ELR (cell line): ENCODE data around the gene RPS27A.
A peak's percentile ranks its signal among the peaks of the same experiment; 100 is the strongest.
"Not testable (repeated sequence)": the region's sequence is repeated elsewhere in the genome, so short reads cannot be mapped to it uniquely, and the experiment has no call there.

Experiments
- DNase-seq: peaks from one replicate; pipeline ENCODE4 v3.0.0-alpha.2; 2015; ENCODE audit warnings: low read depth

RPS27A gene

GRCh38 chr2:55239656-55240222 is 7.3 kb downstream of the RPS27A start:
- no peak for DNase-seq

DNA sequence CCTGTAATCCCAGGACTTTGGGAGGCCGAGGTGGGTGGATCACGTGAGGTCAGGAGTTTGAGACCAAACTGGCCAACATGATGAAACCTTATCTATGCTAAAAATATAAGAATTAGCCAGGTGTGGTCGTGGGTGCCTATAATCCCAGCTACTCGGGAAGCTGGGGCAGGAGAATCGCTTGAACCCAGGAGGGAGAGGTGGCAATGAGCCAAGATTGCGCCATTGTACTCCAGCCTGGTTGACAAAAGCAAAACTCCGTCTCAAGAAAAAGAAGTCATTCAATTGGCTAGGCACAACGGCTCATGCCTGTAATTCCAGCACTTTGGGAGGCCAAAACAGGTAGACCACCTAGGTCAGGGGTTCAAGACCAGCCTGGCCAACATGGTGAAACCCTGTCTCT is 9.1 kb downstream of the RPS27A start:
- DNase-seq, result not testable (repeated sequence)

DNA sequence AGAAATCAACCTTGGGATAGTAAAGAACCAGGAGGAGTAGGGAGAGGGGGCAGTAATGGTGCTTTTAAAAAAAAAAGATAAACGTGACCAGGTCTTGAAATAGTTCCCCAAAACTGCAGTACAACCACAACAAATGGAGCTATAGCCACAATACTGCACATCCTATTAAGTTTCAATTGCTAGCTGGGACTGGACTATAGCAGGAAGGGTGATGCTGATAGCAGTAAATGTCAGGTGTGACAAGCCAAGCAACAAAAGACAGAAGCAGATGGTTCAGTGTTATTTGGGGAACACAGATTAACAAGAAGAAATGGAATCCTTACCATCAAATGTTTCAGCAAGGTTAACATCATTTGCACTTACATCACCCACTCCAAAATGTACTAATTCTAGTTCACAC is 10.1 kb downstream of the RPS27A start:
- no peak for DNase-seq

GRCh38 chr2:55245411-55245810 is 12.9 kb downstream of the RPS27A start:
- DNase-seq, result no peak

DNA sequence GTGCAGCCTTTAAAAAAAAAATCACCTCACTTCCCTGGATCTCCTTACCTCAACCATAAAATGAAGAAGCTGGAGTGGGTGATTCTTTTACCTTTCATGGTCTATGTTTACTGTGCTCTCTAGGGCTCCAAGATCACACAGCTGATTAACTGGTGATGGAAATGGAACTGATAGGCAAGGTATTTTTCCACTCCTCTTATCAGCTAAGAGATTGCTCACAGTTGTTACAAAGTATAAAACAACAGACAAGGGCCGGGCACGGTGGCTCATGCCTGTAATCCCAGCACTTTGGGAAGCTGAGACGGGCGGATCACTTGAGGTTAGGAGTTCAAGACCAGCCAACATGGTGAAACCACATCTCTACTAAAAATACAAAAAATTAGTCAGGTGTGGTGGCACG is 14.5 kb downstream of the RPS27A start:
- DNase-seq, result no peak

GRCh38 chr2:55252832-55253231 is 20.3 kb downstream of the RPS27A start:
- DNase-seq, result no peak

DNA sequence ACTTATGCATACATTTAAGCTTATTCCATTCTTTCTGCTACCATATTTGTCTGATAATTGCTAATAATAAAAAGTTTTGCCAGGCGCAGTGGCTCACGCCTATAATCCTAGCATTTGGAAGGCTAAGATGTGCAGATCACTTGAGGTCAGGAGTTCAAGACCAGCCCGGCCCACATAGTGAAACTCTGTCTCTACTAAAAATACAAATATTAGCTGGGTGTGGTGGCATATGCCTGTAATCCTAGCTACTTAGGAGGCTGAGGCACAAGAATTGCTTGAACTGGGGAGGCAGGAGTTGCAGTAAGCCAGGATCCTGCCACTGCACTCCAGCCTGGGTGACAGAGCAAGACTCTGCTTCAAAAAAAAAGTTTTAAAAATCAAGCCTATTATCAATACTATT is 27.1 kb downstream of the RPS27A start:
- DNase-seq, result not testable (repeated sequence)

DNA sequence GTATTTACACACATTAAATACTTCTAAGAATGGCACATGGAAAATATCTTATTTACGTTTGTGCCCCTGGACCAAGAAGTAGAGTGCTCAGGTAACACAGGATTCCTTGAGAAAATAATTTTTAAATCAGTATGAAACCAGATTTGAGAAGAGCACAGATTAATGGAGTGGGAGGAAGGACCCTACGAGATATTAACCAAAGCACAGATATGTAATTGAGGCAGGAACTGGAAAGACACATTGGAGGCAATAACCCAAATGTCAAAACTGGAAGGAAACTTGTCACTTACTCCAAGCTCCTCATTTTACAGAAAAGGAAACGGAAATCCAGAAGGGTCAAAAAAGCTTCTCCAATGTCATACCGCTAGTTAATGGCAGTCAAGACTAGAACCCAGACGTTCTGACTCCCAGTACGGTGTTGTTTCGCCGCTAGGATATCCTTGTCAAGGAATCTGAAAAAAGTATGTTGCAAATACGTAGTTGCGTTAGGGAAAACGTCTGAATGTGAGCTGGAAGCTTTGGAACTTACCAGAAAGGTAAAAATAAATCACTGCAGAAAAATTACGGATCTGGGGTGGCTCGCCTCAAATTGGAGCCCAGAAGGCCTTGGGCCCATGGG is 35.9 kb downstream of the RPS27A start:
- DNase-seq, result peak; percentile 13

GRCh38 chr2:55268907-55269644 is 36.6 kb downstream of the RPS27A start, which contains the start of gene MTIF2:
TSS of gene MTIF2 (minus strand) at chr2:55269231. CDS start at chr2:55263858, 5,373 bp downstream.
- DNase-seq, result peak; percentile 97

DNA sequence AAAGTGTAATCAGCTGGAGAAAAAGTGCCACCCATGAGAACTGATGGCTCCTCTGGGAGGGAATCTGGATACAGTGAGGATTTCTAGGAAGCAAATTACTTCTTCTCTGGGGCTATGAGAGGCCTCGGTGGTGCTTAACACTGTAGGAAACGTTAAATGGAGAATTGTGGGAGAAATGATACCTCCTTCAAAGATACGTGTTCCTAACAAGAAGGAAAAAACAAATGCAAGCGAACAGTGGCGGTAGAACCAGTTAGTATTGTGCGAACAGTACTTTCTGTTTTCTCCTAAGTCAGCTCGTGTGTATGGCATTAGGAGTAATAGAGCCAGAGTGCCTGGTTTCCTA is 37.1 kb downstream of the RPS27A start:
- DNase-seq, result peak; percentile 12

DNA sequence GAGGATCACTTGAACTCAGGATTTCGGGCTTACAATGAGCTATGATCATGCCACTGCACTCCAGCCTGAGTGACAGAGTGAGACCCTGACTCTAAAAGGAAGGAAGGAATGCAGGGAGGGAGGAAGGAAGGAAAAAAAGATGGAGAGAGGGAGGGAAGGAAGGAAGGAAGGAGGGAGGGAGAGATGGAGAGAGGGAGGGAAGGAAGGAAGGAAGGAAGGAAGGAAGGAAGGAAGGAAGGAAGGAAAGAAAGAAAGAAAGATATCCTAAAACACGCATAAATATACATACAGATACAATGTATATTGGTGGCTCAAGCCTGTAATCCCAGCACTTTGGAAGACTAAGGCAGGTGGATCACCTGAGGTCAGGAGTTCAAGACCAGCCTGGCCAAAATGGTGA is 41.9 kb downstream of the RPS27A start:
- DNase-seq, result not testable (repeated sequence)

GRCh38 chr2:55277310-55277709 is 44.8 kb downstream of the RPS27A start:
- DNase-seq, result no peak

DNA sequence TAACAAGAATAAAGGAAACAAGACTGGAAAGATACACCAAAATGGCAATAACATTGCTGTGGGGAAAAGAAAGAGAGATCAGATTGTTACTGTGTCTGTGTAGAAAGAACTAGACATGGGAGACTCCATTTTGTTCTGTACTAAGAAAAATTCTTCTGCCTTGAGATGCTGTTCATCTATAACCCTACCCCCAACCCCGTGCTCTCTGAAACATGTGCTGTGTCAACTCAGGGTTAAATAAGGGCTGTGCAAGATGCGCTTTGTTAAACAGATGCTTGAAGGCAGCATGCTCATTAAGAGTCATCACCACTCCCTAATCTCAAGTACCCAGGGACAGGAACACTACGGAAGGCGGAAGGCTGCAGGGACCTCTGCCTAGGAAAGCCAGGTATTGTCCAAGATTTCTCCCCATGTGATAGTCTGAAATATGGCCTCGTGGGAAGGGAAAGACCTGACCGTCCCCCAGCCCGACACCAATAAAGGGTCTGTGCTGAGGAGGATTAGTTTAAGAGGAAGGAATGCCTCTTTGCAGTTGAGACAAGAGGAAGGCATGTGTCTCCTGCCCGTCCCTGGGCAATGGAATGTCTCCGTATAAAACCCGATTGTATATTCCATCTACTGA is 46.8 kb downstream of the RPS27A start:
- not testable (repeated sequence) for DNase-seq

- not testable (repeated sequence) for DNase-seq
Measured at GRCh38 chr2:55279859-55280424, 47.5 kb downstream of the RPS27A start.

DNA sequence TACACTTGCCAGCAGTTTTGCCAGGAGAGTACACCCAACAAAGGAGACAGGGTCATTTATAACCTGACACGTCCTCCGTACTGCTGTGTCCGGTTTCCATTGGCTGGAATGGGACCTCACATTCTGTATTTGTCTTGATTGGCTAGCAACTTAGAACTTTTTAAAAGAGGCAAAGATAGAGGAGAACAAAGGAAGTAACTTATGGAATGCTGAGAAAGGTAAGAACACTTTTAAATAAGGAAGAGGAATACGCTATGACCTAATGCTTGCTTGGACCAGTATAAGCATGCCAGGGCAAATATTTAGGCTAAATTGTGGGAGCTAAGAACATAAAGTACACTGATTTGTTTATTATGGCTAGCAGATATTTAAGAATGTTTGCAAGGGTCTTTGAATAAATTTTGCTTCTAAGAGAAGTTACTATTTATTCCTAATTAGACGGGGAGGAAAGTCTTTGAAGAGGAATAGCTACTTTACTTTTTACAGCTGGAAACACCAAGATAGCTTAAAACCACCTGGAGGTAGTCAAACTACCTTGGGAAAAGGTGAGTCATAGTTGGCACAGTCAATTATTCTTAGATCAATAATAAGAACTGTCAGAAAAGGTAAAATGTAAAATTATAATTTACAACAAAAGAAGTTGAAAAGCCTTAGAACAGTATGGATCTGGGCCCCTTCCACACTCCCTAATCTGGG is 48.5 kb downstream of the RPS27A start:
- not testable (repeated sequence) for DNase-seq

- peak; percentile 90 for DNase-seq
Measured at GRCh38 chr2:55282110-55282917, 49.8 kb downstream of the RPS27A start.

GRCh38 chr2:55283083-55283482 is 50.6 kb downstream of the RPS27A start:
- DNase-seq, result no peak
